CD4-positive, alpha-beta T cell treated with Interleukin-6 for 4 hours (primary cell): ENCODE results near the gene CRHR1.
"Not testable (repeated sequence)": the region's sequence is repeated elsewhere in the genome, so short reads cannot be mapped to it uniquely, and the experiment has no call there.

Experiments used
- DNase-seq: peaks from one replicate; pipeline ENCODE4 v3.0.0-alpha.2; 2020; ENCODE audit warnings: mixed read lengths

CRHR1 gene

GRCh38 chr17:45846646-45847045, 62.5 kb downstream of the CRHR1 start:
- no peak for DNase-seq

- no peak for DNase-seq
Measured at GRCh38 chr17:45847101-45847500, 63.0 kb downstream of the CRHR1 start.

GRCh38 chr17:45847747-45848146, 63.6 kb downstream of the CRHR1 start:
- DNase-seq: no peak

- DNase-seq: no peak
Measured at GRCh38 chr17:45848405-45848804, 64.3 kb downstream of the CRHR1 start.

GRCh38 chr17:45848868-45849535, 64.9 kb downstream of the CRHR1 start:
- DNase-seq: no peak

- no peak for DNase-seq
Measured at GRCh38 chr17:45849536-45849990, 65.4 kb downstream of the CRHR1 start.

GRCh38 chr17:45850011-45850410, 65.9 kb downstream of the CRHR1 start:
- DNase-seq: no peak

- no peak for DNase-seq
Measured at GRCh38 chr17:45850468-45850867, 66.3 kb downstream of the CRHR1 start.

- DNase-seq: no peak
Measured at GRCh38 chr17:45851022-45851421, 66.9 kb downstream of the CRHR1 start.

GRCh38 chr17:45851464-45851863, 67.3 kb downstream of the CRHR1 start:
- DNase-seq: no peak

- no peak for DNase-seq
Measured at GRCh38 chr17:45851873-45852272, 67.8 kb downstream of the CRHR1 start.

GRCh38 chr17:45852535-45853297, 68.6 kb downstream of the CRHR1 start:
- DNase-seq: peak; percentile 72

- DNase-seq: no peak
Measured at GRCh38 chr17:45854209-45854608, 70.1 kb downstream of the CRHR1 start.

- no peak for DNase-seq
Measured at GRCh38 chr17:45855691-45856336, 71.7 kb downstream of the CRHR1 start.

- no peak for DNase-seq
Measured at GRCh38 chr17:45857977-45858708, 74.0 kb downstream of the CRHR1 start.

- DNase-seq: no peak
Measured at GRCh38 chr17:45861165-45861564, 77.0 kb downstream of the CRHR1 start.

GRCh38 chr17:45862127-45862526, 78.0 kb downstream of the CRHR1 start:
- not testable (repeated sequence) for DNase-seq

GRCh38 chr17:45863857-45864654, 79.9 kb downstream of the CRHR1 start:
- DNase-seq: no peak

GRCh38 chr17:45867171-45867570, 83.1 kb downstream of the CRHR1 start:
- DNase-seq: no peak

- no peak for DNase-seq
Measured at GRCh38 chr17:45867702-45868101, 83.6 kb downstream of the CRHR1 start.

GRCh38 chr17:45868276-45868675, 84.2 kb downstream of the CRHR1 start:
- no peak for DNase-seq

- no peak for DNase-seq
Measured at GRCh38 chr17:45869676-45870341, 85.7 kb downstream of the CRHR1 start.
